HG03469 (cell line): ENCODE results near the gene ODAM.
"Not testable (repeated sequence)": the region's sequence is repeated elsewhere in the genome, so short reads cannot be mapped to it uniquely, and the experiment has no call there.

Source experiments
- ATAC-seq: cut with Tn5 transposase; IDR thresholded peaks from one replicate; pipeline ENCODE4 v1.9.1; 2021; ENCODE audit warnings: mild to moderate bottlenecking, moderate library complexity, moderate number of reproducible peaks; ENCODE audit not compliant: unreplicated experiment

Gene ODAM

GRCh38 chr4:70221389-70221788, 25.9 kb downstream of the ODAM start:
- ATAC-seq = not testable (repeated sequence)

- not testable (repeated sequence) for ATAC-seq
Measured at GRCh38 chr4:70221818-70222217, 26.3 kb downstream of the ODAM start.

- ATAC-seq = no peak
Measured at GRCh38 chr4:70225824-70226223, 30.3 kb downstream of the ODAM start, which contains the start of gene FDCSP. Gene FDCSP, plus strand, starts transcription at chr4:70226124. Its CDS starts 5,071 bp downstream, at chr4:70231195.

- no peak for ATAC-seq
Measured at GRCh38 chr4:70236125-70236524, 40.6 kb downstream of the ODAM start.

- ATAC-seq = no peak
Measured at GRCh38 chr4:70239131-70239883, 43.8 kb downstream of the ODAM start.

GRCh38 chr4:70239884-70240591, 44.5 kb downstream of the ODAM start:
- no peak for ATAC-seq

- not testable (repeated sequence) for ATAC-seq
Measured at GRCh38 chr4:70242297-70242696, 46.8 kb downstream of the ODAM start, which contains the start of gene CSN3. Gene CSN3, plus strand, starts transcription at chr4:70242597. Its CDS starts 2,223 bp downstream, at chr4:70244820.

- ATAC-seq = no peak
Measured at GRCh38 chr4:70243091-70243490, 47.6 kb downstream of the ODAM start.

- no peak for ATAC-seq
Measured at GRCh38 chr4:70251250-70251944, 55.9 kb downstream of the ODAM start.

GRCh38 chr4:70251945-70252277, 56.4 kb downstream of the ODAM start:
- ATAC-seq = no peak
